NCI-H146 treated with DMSO at 0.1 percent for 48 hours (cell line): ENCODE data around the gene MT1H.

Experiments used
- DNase-seq: peaks from one replicate; lab custom pipeline; 2025; ENCODE audit not compliant: unreplicated experiment; lab: John Stamatoyannopoulos, UW

Gene MT1H

GRCh38 chr16:56636616-56637413 is 32.8 kb upstream of the MT1H start:
- no peak for DNase-seq

GRCh38 chr16:56637814-56638750 is 31.5 kb upstream of the MT1H start, which contains the start of gene MT1A:
Gene MT1A, plus strand, starts transcription at chr16:56638666. Its CDS starts 73 bp downstream, at chr16:56638739.
- DNase-seq, result no peak

GRCh38 chr16:56639045-56639444 is 30.6 kb upstream of the MT1H start:
- no peak for DNase-seq

DNA sequence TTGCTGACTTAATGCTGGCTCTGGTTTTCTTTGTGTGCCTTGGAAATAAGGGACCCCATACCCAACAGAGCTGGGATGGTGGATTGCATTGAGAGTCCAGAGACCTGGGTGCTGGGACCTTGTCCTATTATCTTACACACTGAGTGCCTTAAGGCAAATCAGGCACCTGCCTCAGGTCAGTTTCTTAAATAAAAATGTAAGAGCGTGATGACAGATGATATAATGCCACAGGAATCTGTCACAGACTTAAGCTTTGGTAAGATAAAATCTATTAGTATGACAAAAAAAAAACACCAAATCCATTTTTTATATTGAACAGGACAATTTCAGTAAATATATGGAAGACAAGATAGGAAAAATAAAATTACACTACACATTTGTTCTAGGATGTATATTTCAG is 29.5 kb upstream of the MT1H start:
- DNase-seq, result no peak

- no peak for DNase-seq
Measured at GRCh38 chr16:56641166-56641565, 28.4 kb upstream of the MT1H start.

DNA sequence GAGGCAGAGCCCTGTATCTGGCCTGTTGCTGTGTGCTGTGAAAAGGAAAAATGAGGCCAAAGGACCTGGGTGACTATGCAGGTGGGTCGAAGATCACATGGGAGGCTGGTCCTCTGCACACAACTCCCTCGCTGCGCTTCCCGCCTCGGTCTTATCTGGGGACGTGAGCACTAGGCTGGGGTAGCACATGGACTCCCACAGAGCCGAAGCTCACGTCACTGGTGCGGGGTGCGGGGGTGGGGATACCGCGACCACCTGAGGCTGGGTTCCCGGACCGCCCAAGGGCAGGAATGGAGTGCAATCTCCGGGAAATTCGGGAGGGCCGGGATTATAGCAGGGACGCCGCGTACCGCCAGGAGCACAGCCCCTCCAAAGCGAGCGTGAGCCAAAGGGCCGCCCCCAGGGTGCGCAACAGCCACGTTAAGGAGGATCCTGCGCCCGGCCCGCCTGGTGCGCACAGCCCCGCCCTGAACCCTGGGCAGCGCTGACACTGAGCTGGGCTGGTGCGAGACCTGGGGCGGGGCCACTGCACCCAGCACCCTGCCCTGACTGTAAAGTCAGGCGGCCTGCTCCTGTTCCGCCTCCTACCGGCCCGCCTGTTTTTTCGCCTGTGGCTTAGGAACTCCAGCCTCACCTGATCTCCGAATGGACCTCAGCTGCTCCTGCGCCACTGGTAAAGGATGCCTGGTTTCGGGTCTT is 26.4 kb upstream of the MT1H start:
- no peak for DNase-seq

DNA sequence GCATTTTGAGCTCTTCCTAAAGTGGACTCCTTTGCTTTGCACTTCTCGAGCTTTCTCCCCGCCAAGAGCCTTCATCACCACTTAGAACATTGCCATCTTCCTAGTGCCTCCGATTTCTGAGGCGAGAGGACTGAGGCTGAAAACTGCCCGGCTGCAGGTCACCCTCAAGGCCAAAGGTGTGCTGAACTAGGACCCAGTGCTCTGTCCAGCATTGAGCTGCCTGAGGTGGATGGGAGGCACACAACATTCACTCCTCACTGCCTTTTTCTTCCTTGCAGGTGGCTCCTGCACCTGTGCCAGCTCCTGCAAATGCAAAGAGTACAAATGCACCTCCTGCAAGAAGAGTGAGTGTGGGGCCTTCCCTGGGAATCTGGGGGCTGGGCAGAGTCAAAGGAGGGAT is 25.8 kb upstream of the MT1H start:
- DNase-seq, result no peak

GRCh38 chr16:56645311-56645710 is 24.3 kb upstream of the MT1H start:
- no peak for DNase-seq

DNA sequence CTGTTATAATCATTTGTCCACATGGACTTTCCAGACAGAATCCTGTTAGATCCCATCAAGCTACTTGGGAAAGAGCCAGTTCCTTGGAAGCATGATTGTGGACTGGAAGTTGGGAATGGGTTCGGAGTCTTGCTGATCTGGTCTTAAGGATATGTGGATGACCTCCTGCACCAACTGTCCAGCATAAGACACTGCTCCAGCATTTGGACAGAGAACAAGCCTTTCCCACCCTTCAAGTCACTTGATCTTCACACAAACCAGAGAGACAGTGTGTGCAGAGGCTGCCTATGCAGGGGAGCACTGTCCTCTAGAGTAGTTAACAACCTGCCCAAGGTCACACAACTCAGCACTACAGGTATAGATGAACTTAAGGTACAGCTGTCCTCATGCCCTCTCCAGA is 23.8 kb upstream of the MT1H start:
- no peak for DNase-seq

GRCh38 chr16:56647641-56648431 is 21.8 kb upstream of the MT1H start:
- DNase-seq, result no peak

DNA sequence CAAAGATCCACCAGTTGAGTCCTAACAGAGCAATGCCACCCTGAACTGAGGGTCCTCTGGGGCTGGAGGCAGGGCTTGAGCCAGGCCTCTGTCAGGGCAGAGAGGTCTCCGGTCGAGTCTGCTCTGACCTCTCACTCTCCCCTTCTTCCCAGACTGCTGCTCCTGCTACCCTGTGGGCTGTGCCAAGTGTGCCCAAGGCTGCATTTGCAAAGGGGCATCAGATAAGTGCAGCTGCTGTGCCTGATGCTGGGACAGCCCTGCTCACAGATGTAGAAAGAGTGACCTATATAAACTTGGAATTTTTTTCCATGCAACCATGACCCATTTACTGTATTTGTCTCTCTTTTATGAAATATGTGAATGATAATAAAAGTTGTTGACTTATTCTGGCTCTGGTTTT is 20.3 kb upstream of the MT1H start:
- DNase-seq, result no peak

- DNase-seq, result no peak
Measured at GRCh38 chr16:56649820-56650219, 19.8 kb upstream of the MT1H start.

- no peak for DNase-seq
Measured at GRCh38 chr16:56651586-56651985, 18.0 kb upstream of the MT1H start, which contains the start of gene MT1B. Gene MT1B, plus strand, starts transcription at chr16:56651886. Its CDS starts 68 bp downstream, at chr16:56651954.

DNA sequence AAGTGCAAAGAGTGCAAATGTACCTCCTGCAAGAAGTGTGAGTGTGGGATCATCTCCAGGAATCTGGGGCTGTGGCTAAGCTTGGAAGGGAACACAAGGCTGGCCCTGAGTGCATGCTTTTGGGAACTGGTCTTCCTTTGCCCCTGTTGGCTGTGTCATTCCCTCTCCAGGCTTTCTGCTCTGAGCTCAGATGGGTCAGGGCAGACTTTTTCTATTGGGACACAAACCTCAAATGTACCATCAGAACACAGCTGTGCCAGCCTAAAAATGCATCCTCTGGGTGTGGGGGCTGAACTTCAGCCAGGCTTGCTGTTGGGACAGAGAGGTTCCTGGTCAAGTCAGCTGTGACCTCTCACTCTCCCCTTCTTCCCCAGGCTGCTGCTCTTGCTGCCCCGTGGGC is 17.0 kb upstream of the MT1H start:
- DNase-seq, result no peak

DNA sequence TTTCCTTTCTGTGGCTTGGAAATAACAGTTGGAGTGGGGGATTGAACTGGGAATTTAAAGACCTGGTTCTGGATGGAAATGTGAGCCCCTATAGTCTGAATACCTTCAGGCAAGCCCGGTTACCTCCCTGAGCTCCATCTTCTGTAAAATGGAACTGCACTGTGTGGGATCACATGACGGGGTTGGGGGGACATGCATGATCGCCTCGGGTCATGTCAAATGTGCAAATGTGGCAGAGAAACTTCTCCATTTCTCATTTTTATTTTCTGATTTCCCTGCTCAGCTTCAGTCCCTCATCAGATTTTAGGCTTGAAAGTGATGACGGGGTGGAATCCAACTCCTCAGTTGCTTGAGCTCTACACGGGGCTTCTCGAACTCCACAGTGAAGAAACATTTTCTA is 16.4 kb upstream of the MT1H start:
- no peak for DNase-seq

DNA sequence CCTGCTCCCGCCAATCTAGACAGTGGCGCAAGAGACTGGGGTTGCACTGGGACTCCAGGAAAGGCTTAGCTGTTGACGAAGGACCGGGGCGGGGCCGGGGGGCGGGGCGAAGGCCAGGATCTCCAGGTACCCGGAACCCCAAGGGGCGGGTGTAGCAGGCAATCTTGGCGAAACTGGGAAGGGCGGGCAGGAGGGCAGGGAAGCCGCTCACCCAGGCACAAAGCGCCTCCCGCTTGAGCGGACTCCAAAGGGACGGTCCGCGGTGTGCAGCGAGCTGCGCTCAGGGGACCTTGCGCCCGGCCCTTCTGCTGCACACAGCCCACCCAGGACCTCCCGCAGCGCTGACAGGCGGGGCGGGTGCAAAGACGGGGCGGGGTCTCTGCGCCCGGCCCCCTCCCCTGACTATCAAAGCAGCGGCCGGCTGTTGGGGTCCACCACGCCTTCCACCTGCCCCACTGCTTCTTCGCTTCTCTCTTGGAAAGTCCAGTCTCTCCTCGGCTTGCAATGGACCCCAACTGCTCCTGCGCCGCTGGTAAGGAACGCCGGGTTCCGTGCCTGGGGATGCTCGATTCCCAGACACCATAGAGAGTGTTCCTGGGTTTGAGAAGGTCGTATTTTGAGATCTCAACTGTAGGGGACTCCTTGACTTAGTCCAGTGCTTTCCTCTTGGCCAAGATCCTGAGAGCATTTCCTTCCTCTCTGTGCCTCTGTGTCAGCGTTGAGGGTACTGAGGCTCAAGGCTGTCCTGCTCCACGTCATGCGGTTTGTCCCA is 11.9 kb upstream of the MT1H start, which contains the start of gene MT1F:
Gene MT1F, plus strand, starts transcription at position 405 of the 772 bp plus-strand sequence. Its CDS starts 100 bp downstream, at position 505.
- peak; percentile 50 for DNase-seq

DNA sequence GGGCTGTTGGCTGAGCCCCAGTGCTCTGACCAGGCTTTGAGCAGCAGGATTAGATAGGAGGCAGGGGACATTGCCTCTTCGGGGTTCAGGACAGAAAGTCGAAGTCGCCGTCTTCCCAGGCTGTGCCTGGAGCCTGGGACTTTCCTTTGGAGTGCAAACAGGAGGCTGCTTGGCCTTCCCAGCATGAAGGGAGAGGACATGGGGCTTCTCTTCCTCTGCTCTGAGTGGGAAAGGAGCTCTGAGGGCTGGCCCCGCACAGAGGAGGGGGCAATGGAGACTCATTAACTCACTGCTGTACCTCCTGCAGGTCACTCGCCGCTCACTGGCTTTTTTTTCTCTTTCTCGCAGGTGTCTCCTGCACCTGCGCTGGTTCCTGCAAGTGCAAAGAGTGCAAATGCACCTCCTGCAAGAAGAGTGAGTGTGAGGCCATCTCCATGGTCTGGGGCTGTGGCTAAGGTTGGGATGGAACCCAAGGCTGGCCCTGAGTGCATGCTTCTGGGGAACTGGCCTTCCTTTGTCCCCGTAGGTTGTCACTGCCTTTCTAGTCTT is 11.2 kb upstream of the MT1H start:
- no peak for DNase-seq

DNA sequence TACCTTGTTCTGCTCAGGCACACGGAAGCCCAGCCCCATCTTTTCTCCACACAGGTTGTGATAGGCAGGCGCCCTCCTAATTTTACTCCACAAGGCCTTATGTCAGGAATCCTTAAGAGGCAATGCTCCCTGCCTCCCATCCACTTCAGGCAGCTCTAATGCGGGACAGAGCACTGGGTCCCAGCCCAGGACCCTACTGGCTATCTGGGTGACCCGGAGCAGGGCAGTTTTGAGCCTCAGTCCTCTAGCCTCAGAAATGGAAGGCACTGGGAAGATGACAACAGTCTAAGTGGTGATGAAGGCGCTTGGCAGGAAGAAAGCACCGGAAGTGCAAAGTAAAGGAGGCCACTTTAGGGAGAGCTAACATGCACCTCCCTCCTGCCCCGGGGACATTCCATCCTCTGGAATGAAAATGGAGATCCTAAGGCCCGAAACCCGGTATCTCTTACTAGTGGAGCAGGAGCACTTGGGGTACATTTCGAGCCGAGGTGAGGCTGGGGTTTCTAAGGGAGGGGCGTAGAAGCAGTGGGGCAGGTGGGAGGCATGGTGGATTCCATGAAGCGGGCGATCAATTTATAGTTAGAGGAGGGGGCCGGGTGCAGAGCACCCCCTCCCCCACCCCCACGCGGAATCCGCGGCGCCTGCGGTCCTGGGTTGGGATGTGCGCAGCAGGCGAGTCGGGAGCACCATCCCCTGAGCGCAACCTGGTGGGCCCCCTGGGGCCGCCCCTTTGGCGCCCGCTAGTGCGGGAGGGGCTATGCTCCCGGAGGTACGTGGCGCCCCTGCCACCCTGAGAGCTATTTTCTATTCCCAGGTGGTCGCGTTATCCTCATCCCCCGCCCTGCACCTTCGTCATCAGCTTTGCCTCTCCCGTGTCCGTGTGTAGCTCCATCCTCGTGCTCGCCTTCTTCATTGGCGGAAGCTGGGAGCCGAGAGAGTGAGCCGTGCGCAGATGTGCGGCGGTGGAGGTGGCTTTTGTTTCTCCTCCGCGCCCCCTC is 7.0 kb upstream of the MT1H start:
- DNase-seq, result no peak
